Pancreas (tissue), 10 donors: ENCODE measurements around the gene MAML1. TPM values are rescaled to one million over a fixed set of nuclear protein-coding genes. Genes with fewer than 3 reads are reported as not detected.

ENCODE experiments used
- ATAC-seq, 4 donors: fragments of 200-7000 bp; cut with Tn5 transposase; one replicate each; pipeline versions ENCODE4 v1.8.0 to v1.9.1; 2020; ENCODE audit warnings: mild to moderate bottlenecking in 4 of 4, moderate library complexity in 4 of 4
- DNase-seq, 6 donors: peaks; one replicate each; pipeline ENCODE4 v3.0.0-alpha.2; 2020
- FAIRE-seq: peaks from 2 replicates; lab custom pipeline; 2012; peaks lifted over from hg19 to GRCh38; lab: Jason Lieb, UNC
- H3K27ac ChIP-seq, 4 donors: fragments of 200-600 bp; sonication (generic); 1 replicate in 3 of 4; 2 replicates in 1 of 4; pipeline versions ENCODE4 v1.5.0 to v1.8.0; 2020
- H3K27me3 ChIP-seq, 4 donors: fragments of 200-600 bp; one replicate each; pipeline ENCODE4 v1.8.0; 2021
- H3K36me3 ChIP-seq, 3 donors: fragments of 200-600 bp; sonication (generic) in 1 of 3; one replicate each; pipeline versions ENCODE4 v1.5.0 to v1.8.0; 2020 to 2021
- H3K4me1 ChIP-seq, 3 donors: fragments of 200-600 bp; one replicate each; pipeline ENCODE4 v1.8.0; 2021
- H3K4me3 ChIP-seq, 4 donors: fragments of 200-600 bp; sonication (generic) in 2 of 4; one replicate each; pipeline versions ENCODE4 v1.5.0 to v1.8.0; 2020 to 2021
- H3K9me3 ChIP-seq, 4 donors: fragments of 200-600 bp; one replicate each; pipeline ENCODE4 v1.8.0; 2021
- CTCF ChIP-seq, 4 donors: fragments of 200-600 bp; sonication (generic) in 3 of 4; IDR thresholded peaks; one replicate each; pipeline versions ENCODE4 v1.5.0 to v1.8.0; 2021; ENCODE audit warnings: antibody characterized with exemption in 4 of 4
- WGBS, 2 donors: extraction: QIAGEN DNeasy Blood & Tissue Kit; methylation state at CpG; one replicate each; pipeline ENCODE4 v1.1.7; 2013; 5-methylcytosine and 5-hydroxymethylcytosine counted together
- intact Hi-C, 3 donors: fragments of 100-400 bp; cut with DNase I; formaldehyde crosslinking; loops; one replicate each; pipeline versions ENCODE4 v1.11.1 to v1.14.2; 2022
- polyA plus RNA-seq, 2 donors: library from polyadenylated mRNA; stranded (reverse); fragments of 200-250 nt; gene quantifications; one replicate each; pipeline ENCODE4 v1.2.3, GENCODE V29; 2013
- total RNA-seq, 6 donors: library from RNA; stranded (reverse); fragmentation: NEBNext Ultra II Directional in 4 of 6; extraction: Animal tissue kit (Norgen Biotek cat#: 25700) in 4 of 6; gene quantifications; one replicate each; pipeline versions ENCODE4 v1.2.1 to v1.2.4, GENCODE V29; 2021 to 2023
- donor health status: healthy with polysubstance abuse.
- donor health status: DM: no; HTN: no; CAD: no; lungs with moderate emphysema.
- donor health status: DM: no; HTN: no; CAD: no.
- donor health status: control.
- donor health status: control.
- donor health status: Bipolar disorder and iron deficiency.
- donor health status: DM: yes; HTN: yes; CAD: no.
- donor health status: DM: no; HTN: no; CAD: no.
- donor health status: DM: no; HTN: no; CAD: no.
- donor health status: DM: yes; HTN: yes; CAD: no.

The MAML1 gene
- total and polyA plus RNA-seq, 8 donors: 7.1 to 18.0 (median 11.2) TPM

GRCh38 chr5:179716286-179716685 lies 16.3 kb upstream of the MAML1 start:
- 87 to 89% methylated on average over 1 of the region's 1 CpG for WGBS, 2 donors
- ATAC-seq (no peak), DNase-seq (no peak), FAIRE-seq (no peak)
- no peaks in the 10 kb centered on the region for H3K4me1 ChIP-seq
- peaks cover 6 to 87% (median 69%) of the 10 kb centered on the region in 3 donors for H3K36me3 ChIP-seq
- H3K9me3 ChIP-seq: no peaks in the 10 kb centered on the region
- H3K27ac ChIP-seq: no peak overlapping the region
- H3K4me3 ChIP-seq: no peak overlapping the region
- TF ChIP-seq CTCF (IDR thresholded peaks at IDR 0.05): no peak
- no peaks in the 10 kb centered on the region for H3K27me3 ChIP-seq
- intact Hi-C loops: no loop called here

DNA sequence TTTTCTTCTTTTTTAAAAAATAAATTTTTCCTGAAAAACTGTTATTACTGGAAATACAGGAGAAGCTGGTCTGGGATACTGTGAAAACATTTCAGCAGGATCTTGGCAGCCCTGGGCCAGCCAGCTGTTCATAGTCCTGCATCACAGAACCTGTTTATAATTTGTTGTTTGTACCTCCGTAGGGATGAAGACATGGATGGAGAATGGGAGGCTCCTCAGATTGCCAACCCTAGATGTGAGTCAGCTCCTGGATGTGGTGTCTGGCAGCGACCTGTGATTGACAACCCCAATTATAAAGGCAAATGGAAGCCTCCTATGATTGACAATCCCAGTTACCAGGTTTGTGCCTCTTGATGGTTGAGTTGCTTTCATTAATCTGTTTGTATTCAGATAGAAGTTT lies 12.4 kb upstream of the MAML1 start:
- H3K36me3 ChIP-seq: peaks cover 13 to 91% (median 70%) of the 10 kb centered on the region in 3 donors
- H3K4me1 ChIP-seq: no peaks in the 10 kb centered on the region
- H3K9me3 ChIP-seq: no peaks in the 10 kb centered on the region
- ATAC-seq (no peak), FAIRE-seq (no peak), DNase-seq (no peak)
- no peak overlapping the region for H3K4me3 ChIP-seq
- WGBS, 2 donors: 76 to 90% methylated on average over 2 of the region's 2 CpGs
- no peaks in the 10 kb centered on the region for H3K27me3 ChIP-seq
- intact Hi-C loops: loop anchor here in 1 of 3 donors (10.0 kb wide), 1 partner anchor 105 kb away; no protein-coding TSS in a partner anchor
- TF ChIP-seq CTCF (IDR thresholded peaks at IDR 0.05): no peak
- no peak overlapping the region for H3K27ac ChIP-seq

DNA sequence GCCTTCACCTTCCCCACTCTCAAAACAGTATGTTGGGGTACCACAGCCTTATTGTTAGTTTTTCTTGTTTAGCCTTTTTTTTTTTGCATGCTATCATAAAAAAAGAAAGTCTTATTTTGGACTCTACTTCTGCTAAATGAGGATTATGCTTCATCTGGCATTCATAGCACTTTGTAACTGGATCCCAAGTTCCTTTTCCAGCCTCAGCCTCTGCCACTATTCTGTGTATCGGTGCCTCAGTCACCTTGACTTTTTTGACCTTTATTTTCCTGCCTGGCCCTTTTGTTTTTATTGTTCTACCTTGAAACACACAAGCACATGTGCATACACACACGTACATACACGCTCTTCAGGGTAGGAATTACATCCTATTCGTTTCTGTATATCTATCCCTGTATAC lies 8.5 kb upstream of the MAML1 start:
- FAIRE-seq (no peak), ATAC-seq (no peak), DNase-seq (no peak)
- no peak for TF ChIP-seq CTCF (IDR thresholded peaks at IDR 0.05)
- no peak overlapping the region for H3K4me3 ChIP-seq
- H3K27me3 ChIP-seq: no peaks in the 10 kb centered on the region
- peaks cover 16 to 99% (median 60%) of the 10 kb centered on the region in 3 donors for H3K36me3 ChIP-seq
- 84 to 93% methylated on average over 4 of the region's 4 CpGs for WGBS, 2 donors
- H3K4me1 ChIP-seq: no peaks in the 10 kb centered on the region
- intact Hi-C loops: loop anchor here in 1 of 3 donors (10.0 kb wide), 1 partner anchor 109 kb away; no protein-coding TSS in a partner anchor
- no peaks in the 10 kb centered on the region for H3K9me3 ChIP-seq
- no peak overlapping the region for H3K27ac ChIP-seq

DNA sequence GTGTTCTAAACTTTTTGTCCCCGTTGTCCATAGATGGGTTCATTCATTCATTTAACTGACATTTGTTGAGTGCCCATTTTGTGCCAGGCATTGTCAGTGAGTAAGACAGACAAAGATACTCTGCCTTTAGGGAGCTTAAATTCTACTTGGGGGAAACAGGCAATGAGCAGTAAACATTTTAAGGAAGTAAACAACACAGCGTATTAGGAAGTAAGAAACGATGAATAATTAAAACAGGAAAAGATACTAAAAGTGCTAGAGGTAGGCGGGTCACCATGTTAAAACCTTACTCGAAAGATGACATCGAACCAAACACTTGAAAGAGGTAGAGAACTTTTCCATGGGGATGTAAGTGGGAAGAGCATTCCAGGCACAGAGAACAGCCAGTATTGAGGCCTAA lies 5.5 kb upstream of the MAML1 start:
- Histone ChIP-seq H3K36me3 (peaks cover 16 to 74% (median 47%) of the 10 kb centered on the region in 3 donors), H3K9me3 (no peaks in the 10 kb centered on the region), H3K27me3 (no peaks in the 10 kb centered on the region), H3K27ac (no peak overlapping the region), H3K4me3 (no peak overlapping the region), H3K4me1 (peaks cover 0 to 7% (median 0%) of the 10 kb centered on the region in 3 donors)
- WGBS, 2 donors: 84 to 86% methylated on average over 6 of the region's 6 CpGs
- no peak for TF ChIP-seq CTCF (IDR thresholded peaks at IDR 0.05)
- ATAC-seq (no peak), FAIRE-seq (no peak), DNase-seq (no peak)
- intact Hi-C loops: loop anchor here in 1 of 3 donors (10.0 kb wide), 1 partner anchor 112 kb away; no protein-coding TSS in a partner anchor

DNA sequence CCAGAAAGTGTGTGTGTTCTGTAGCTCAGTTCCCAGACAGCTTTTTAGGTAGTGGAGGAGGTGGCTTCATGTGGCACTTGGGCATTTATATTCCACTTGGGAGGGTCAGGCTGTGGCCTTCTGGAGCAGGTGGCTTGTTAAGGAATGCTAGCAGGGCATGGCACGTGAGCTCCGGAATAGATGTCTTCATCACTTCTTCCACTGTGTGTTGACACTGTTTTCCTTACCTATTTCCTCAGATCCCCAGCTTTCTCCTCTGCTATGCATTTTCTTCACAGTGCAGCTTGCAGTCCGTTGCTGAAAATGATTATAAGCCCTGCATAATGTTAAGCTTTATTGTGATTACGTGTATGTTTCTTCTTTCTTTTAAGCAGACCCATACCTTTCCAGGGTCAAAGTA lies 3.3 kb upstream of the MAML1 start:
- no peak overlapping the region for H3K27ac ChIP-seq

More for the DNA sequence above, 3.3 kb upstream of the MAML1 start:
- intact Hi-C loops: loop anchor here in 1 of 3 donors (10.0 kb wide), 1 partner anchor 115 kb away; no protein-coding TSS in a partner anchor
- Histone ChIP-seq H3K36me3 (peaks cover 16 to 52% (median 42%) of the 10 kb centered on the region in 3 donors), H3K4me3 (no peak overlapping the region), H3K4me1 (peaks cover 2 to 14% (median 5%) of the 10 kb centered on the region in 3 donors), H3K9me3 (no peaks in the 10 kb centered on the region), H3K27me3 (no peaks in the 10 kb centered on the region)
- 84 to 87% methylated on average over 4 of the region's 4 CpGs for WGBS, 2 donors
- ATAC-seq: no peak
- no peak for TF ChIP-seq CTCF (IDR thresholded peaks at IDR 0.05)
- no peak for DNase-seq
- no peak for FAIRE-seq
